NCI-H2171 (cell line): Measurements from ENCODE around the gene LAP3.
"Not testable (repeated sequence)": the region's sequence is repeated elsewhere in the genome, so short reads cannot be mapped to it uniquely, and the experiment has no call there.

ENCODE experiments used
- DNase-seq: peaks from one replicate; lab custom pipeline; 2025; lab: John Stamatoyannopoulos, UW

The LAP3 gene

GRCh38 chr4:17562157-17562556, 14.8 kb upstream of the LAP3 start:
- no peak for DNase-seq

GRCh38 chr4:17565846-17566245, 11.2 kb upstream of the LAP3 start:
- no peak for DNase-seq

- DNase-seq = no peak
These were observed 9.7 kb upstream of the LAP3 start for GRCh38 chr4:17567271-17567670.

GRCh38 chr4:17574206-17574605, 2.8 kb upstream of the LAP3 start:
- DNase-seq = no peak

- DNase-seq = not testable (repeated sequence)
These were observed 1.8 kb upstream of the LAP3 start for GRCh38 chr4:17575177-17575576.

GRCh38 chr4:17577665-17578481, 875 bp downstream of the LAP3 start:
- no peak for DNase-seq

- DNase-seq = no peak
These were observed 1.5 kb downstream of the LAP3 start for GRCh38 chr4:17578482-17578891.

- no peak for DNase-seq
These were observed 4.0 kb downstream of the LAP3 start for GRCh38 chr4:17580969-17581368.

GRCh38 chr4:17583276-17583675, 6.3 kb downstream of the LAP3 start:
- DNase-seq = no peak

- DNase-seq = no peak
These were observed 6.9 kb downstream of the LAP3 start for GRCh38 chr4:17583941-17584340.

- DNase-seq = no peak
These were observed 7.7 kb downstream of the LAP3 start for GRCh38 chr4:17584521-17585213.

- DNase-seq = no peak
These were observed 10.3 kb downstream of the LAP3 start for GRCh38 chr4:17587094-17587822.

- DNase-seq = no peak
These were observed 12.4 kb downstream of the LAP3 start for GRCh38 chr4:17589355-17589754.

GRCh38 chr4:17595471-17596005, 18.5 kb downstream of the LAP3 start:
- no peak for DNase-seq

GRCh38 chr4:17597517-17597916, 20.5 kb downstream of the LAP3 start:
- DNase-seq = no peak

- DNase-seq = no peak
These were observed 22.8 kb downstream of the LAP3 start for GRCh38 chr4:17599826-17600225.

GRCh38 chr4:17605236-17605635, 28.2 kb downstream of the LAP3 start:
- DNase-seq = no peak

- DNase-seq = peak; percentile 15
These were observed 36.9 kb downstream of the LAP3 start for GRCh38 chr4:17613761-17614415.

GRCh38 chr4:17614416-17615299, 37.7 kb downstream of the LAP3 start, which contains the start of gene MED28:
Gene MED28 (plus strand): TSS chr4:17614641. CDS start chr4:17614655, 14 bp downstream.
- DNase-seq = peak; percentile 69

GRCh38 chr4:17616283-17616682, 39.3 kb downstream of the LAP3 start:
- DNase-seq = no peak

- no peak for DNase-seq
These were observed 41.9 kb downstream of the LAP3 start for GRCh38 chr4:17618926-17619325.
